ENCODE data around the gene MYMK.

The MYMK gene

GRCh38 chr9:133467101-133467500 is 57.7 kb downstream of the MYMK start:
- ATAC-seq, result no peak
- no peak for TF ChIP-seq CSRNP3 (CRISPR knock-in tag; IDR thresholded peaks at IDR 0.05)
- TF ChIP-seq ARNTL (CRISPR knock-in tag; IDR thresholded peaks at IDR 0.05; ENCODE audit: borderline replicate concordance, low read depth), result no peak
- TF ChIP-seq TCF4 (CRISPR knock-in tag; IDR thresholded peaks at IDR 0.05; ENCODE audit: borderline replicate concordance), result no peak
- no peak for TF ChIP-seq POU6F1 (CRISPR knock-in tag; IDR thresholded peaks at IDR 0.05; ENCODE audit: borderline replicate concordance, low read depth)
- no peak for TF ChIP-seq CSDC2 (CRISPR knock-in tag; IDR thresholded peaks at IDR 0.05)
- TF ChIP-seq PPARA (CRISPR knock-in tag; IDR thresholded peaks at IDR 0.05; ENCODE audit: borderline replicate concordance), result no peak
- TF ChIP-seq GLIS3 (CRISPR knock-in tag; IDR thresholded peaks at IDR 0.05), result no peak
- no peak for TF ChIP-seq ESRRG (CRISPR knock-in tag; IDR thresholded peaks at IDR 0.05)
- TF ChIP-seq OSR1 (CRISPR knock-in tag; IDR thresholded peaks at IDR 0.05), result no peak
- no peak for TF ChIP-seq RARB (CRISPR knock-in tag; IDR thresholded peaks at IDR 0.05)
- TF ChIP-seq TSHZ2 (CRISPR knock-in tag; IDR thresholded peaks at IDR 0.05), result no peak
- no peak for TF ChIP-seq ISL1 (CRISPR knock-in tag; IDR thresholded peaks at IDR 0.05)
- TF ChIP-seq ZC3H10 (CRISPR knock-in tag; IDR thresholded peaks at IDR 0.05), result no peak
- TF ChIP-seq ZNF565 (CRISPR knock-in tag; conservative IDR thresholded peaks at IDR 0.05; ENCODE audit: low read depth), result no peak
- TF ChIP-seq ZNF70 (CRISPR knock-in tag; IDR thresholded peaks at IDR 0.05), result no peak
- TF ChIP-seq ZFP30 (CRISPR knock-in tag; IDR thresholded peaks at IDR 0.05), result no peak
- TF ChIP-seq SNAI2 (CRISPR knock-in tag; IDR thresholded peaks at IDR 0.05), result no peak
- no peak for TF ChIP-seq BACH2 (CRISPR knock-in tag; IDR thresholded peaks at IDR 0.05; ENCODE audit: borderline replicate concordance)
- no peak for TF ChIP-seq CREB5 (CRISPR knock-in tag; IDR thresholded peaks at IDR 0.05; ENCODE audit: low read depth)
- no peak for TF ChIP-seq PATZ1 (CRISPR knock-in tag; IDR thresholded peaks at IDR 0.05; ENCODE audit: borderline replicate concordance)

GRCh38 chr9:133465984-133466383 is 58.8 kb downstream of the MYMK start:
- no peak for ATAC-seq
- TF ChIP-seq ARNTL (CRISPR knock-in tag; IDR thresholded peaks at IDR 0.05; ENCODE audit: borderline replicate concordance, low read depth) (no peak), ESRRG (CRISPR knock-in tag; IDR thresholded peaks at IDR 0.05) (no peak), ISL1 (CRISPR knock-in tag; IDR thresholded peaks at IDR 0.05) (no peak), ZNF8 (CRISPR knock-in tag; IDR thresholded peaks at IDR 0.05) (no peak), TCF4 (CRISPR knock-in tag; IDR thresholded peaks at IDR 0.05; ENCODE audit: borderline replicate concordance) (no peak), TSHZ2 (CRISPR knock-in tag; IDR thresholded peaks at IDR 0.05) (no peak), SNAI2 (CRISPR knock-in tag; IDR thresholded peaks at IDR 0.05) (no peak), PPARA (CRISPR knock-in tag; IDR thresholded peaks at IDR 0.05; ENCODE audit: borderline replicate concordance) (no peak), CSRNP3 (CRISPR knock-in tag; IDR thresholded peaks at IDR 0.05) (no peak), BACH2 (CRISPR knock-in tag; IDR thresholded peaks at IDR 0.05; ENCODE audit: borderline replicate concordance) (no peak)

Data from SK-N-SH treated with all-trans-retinoic acid at 6 μM for 48 hours (cell line).